Measurements from ENCODE around the gene NCOA7.
"Not testable (repeated sequence)": the region's sequence is repeated elsewhere in the genome, so short reads cannot be mapped to it uniquely, and the experiment has no call there.

NCOA7 gene

GRCh38 chr6:125753937-125754259 lies 36.9 kb upstream of the NCOA7 start:
- Histone ChIP-seq H3K4me2 (no peak overlapping the region), H3K4me3 (no peak overlapping the region), H3K27me3 (peaks cover 33% of the 10 kb centered on the region), H3K9me3 (no peaks in the 10 kb centered on the region), H3K9ac (no peak overlapping the region), H4K20me1 (peaks cover 2% of the 10 kb centered on the region), H3K36me3 (no peaks in the 10 kb centered on the region), H3K27ac (no peak overlapping the region), H3K4me1 (peaks cover 15% of the 10 kb centered on the region)
- no peak for TF ChIP-seq Cebpa-rat (IDR thresholded peaks at IDR 0.05)

- peaks cover 20% of the 10 kb centered on the region for H3K4me1 ChIP-seq
- no peak overlapping the region for H3K9ac ChIP-seq
- no peak overlapping the region for H3K4me2 ChIP-seq
- H3K9me3 ChIP-seq: no peaks in the 10 kb centered on the region
- H4K20me1 ChIP-seq: no peaks in the 10 kb centered on the region
- H3K36me3 ChIP-seq: no peaks in the 10 kb centered on the region
- H3K4me3 ChIP-seq: no peak overlapping the region
- no peak for TF ChIP-seq Cebpa-rat (IDR thresholded peaks at IDR 0.05)
- H3K27me3 ChIP-seq: peaks cover 26% of the 10 kb centered on the region
- H3K27ac ChIP-seq: no peak overlapping the region
Observed at GRCh38 chr6:125754566-125754965, 36.2 kb upstream of the NCOA7 start.

- Histone ChIP-seq H3K27ac (peak overlapping the region; percentile 39), H3K9ac (no peak overlapping the region; the same call in 1 of the 2 replicates), H3K27me3 (no peaks in the 10 kb centered on the region), H3K36me3 (no peaks in the 10 kb centered on the region), H3K4me3 (peak overlapping the region; percentile 59), H4K20me1 (no peaks in the 10 kb centered on the region), H3K9me3 (no peaks in the 10 kb centered on the region), H3K4me1 (peaks cover 28% of the 10 kb centered on the region), H3K4me2 (peak overlapping the region; percentile 82)
- TF ChIP-seq Cebpa-rat (IDR thresholded peaks at IDR 0.05): no peak
Observed at GRCh38 chr6:125759184-125759902, 31.4 kb upstream of the NCOA7 start.

- Histone ChIP-seq H3K4me1 (peaks cover 28% of the 10 kb centered on the region), H4K20me1 (no peaks in the 10 kb centered on the region), H3K4me3 (peak overlapping the region; percentile 59), H3K27ac (no peak overlapping the region), H3K9me3 (no peaks in the 10 kb centered on the region), H3K36me3 (no peaks in the 10 kb centered on the region), H3K4me2 (peak overlapping the region; percentile 82), H3K9ac (no peak overlapping the region), H3K27me3 (no peaks in the 10 kb centered on the region)
- no peak for TF ChIP-seq Cebpa-rat (IDR thresholded peaks at IDR 0.05)
Observed at GRCh38 chr6:125759959-125760457, 30.8 kb upstream of the NCOA7 start.

GRCh38 chr6:125764121-125764671 lies 26.6 kb upstream of the NCOA7 start:
- no peak for TF ChIP-seq Cebpa-rat (IDR thresholded peaks at IDR 0.05)
- Histone ChIP-seq H3K4me1 (peaks cover 20% of the 10 kb centered on the region), H3K9me3 (no peaks in the 10 kb centered on the region), H3K4me3 (no peak overlapping the region), H4K20me1 (no peaks in the 10 kb centered on the region), H3K36me3 (no peaks in the 10 kb centered on the region), H3K27me3 (no peaks in the 10 kb centered on the region), H3K9ac (no peak overlapping the region), H3K27ac (no peak overlapping the region), H3K4me2 (0 out of 2 replicates have a peak overlapping the region, but pooled peaks have one; percentile 6)

GRCh38 chr6:125765944-125766343 lies 24.8 kb upstream of the NCOA7 start:
- Histone ChIP-seq H3K9me3 (no peaks in the 10 kb centered on the region; the same call in 1 of the 2 replicates), H3K27ac (no peak overlapping the region), H3K4me2 (no peak overlapping the region), H3K27me3 (no peaks in the 10 kb centered on the region), H4K20me1 (no peaks in the 10 kb centered on the region), H3K4me3 (no peak overlapping the region), H3K36me3 (no peaks in the 10 kb centered on the region), H3K9ac (no peak overlapping the region), H3K4me1 (peaks cover 4% of the 10 kb centered on the region; the same call in 1 of the 2 replicates)
- no peak for TF ChIP-seq Cebpa-rat (IDR thresholded peaks at IDR 0.05)

- Histone ChIP-seq H3K36me3 (no peaks in the 10 kb centered on the region), H3K9me3 (no peaks in the 10 kb centered on the region; the same call in 1 of the 2 replicates), H3K4me2 (no peak overlapping the region), H3K4me1 (peaks cover 4% of the 10 kb centered on the region; the same call in 1 of the 2 replicates), H3K9ac (no peak overlapping the region), H3K27ac (no peak overlapping the region), H3K27me3 (no peaks in the 10 kb centered on the region), H3K4me3 (no peak overlapping the region), H4K20me1 (no peaks in the 10 kb centered on the region)
- no peak for TF ChIP-seq Cebpa-rat (IDR thresholded peaks at IDR 0.05)
Observed at GRCh38 chr6:125766641-125767040, 24.1 kb upstream of the NCOA7 start.

GRCh38 chr6:125769147-125769783 lies 21.5 kb upstream of the NCOA7 start:
- Histone ChIP-seq H3K4me3 (no peak overlapping the region), H3K9me3 (no peaks in the 10 kb centered on the region; the same call in 1 of the 2 replicates), H3K9ac (no peak overlapping the region), H3K4me2 (no peak overlapping the region), H3K4me1 (peaks cover 1% of the 10 kb centered on the region; the same call in 1 of the 2 replicates), H3K36me3 (no peaks in the 10 kb centered on the region), H4K20me1 (no peaks in the 10 kb centered on the region), H3K27ac (no peak overlapping the region), H3K27me3 (no peaks in the 10 kb centered on the region)
- no peak for TF ChIP-seq Cebpa-rat (IDR thresholded peaks at IDR 0.05)

GRCh38 chr6:125773387-125774341 lies 17.1 kb upstream of the NCOA7 start:
- no peaks in the 10 kb centered on the region for H4K20me1 ChIP-seq
- H3K4me3 ChIP-seq: no peak overlapping the region
- H3K4me2 ChIP-seq: no peak overlapping the region
- H3K27ac ChIP-seq: no peak overlapping the region
- no peaks in the 10 kb centered on the region for H3K27me3 ChIP-seq
- no peaks in the 10 kb centered on the region; the same call in 1 of the 2 replicates for H3K9me3 ChIP-seq
- H3K9ac ChIP-seq: no peak overlapping the region
- TF ChIP-seq Cebpa-rat (IDR thresholded peaks at IDR 0.05): no peak
- H3K4me1 ChIP-seq: no peaks in the 10 kb centered on the region
- H3K36me3 ChIP-seq: no peaks in the 10 kb centered on the region

- not testable (repeated sequence) for H3K4me2 ChIP-seq, H3K4me1 ChIP-seq, H4K20me1 ChIP-seq, H3K36me3 ChIP-seq, H3K9ac ChIP-seq, H3K27ac ChIP-seq, H3K27me3 ChIP-seq, H3K4me3 ChIP-seq, H3K9me3 ChIP-seq
Observed at GRCh38 chr6:125776107-125776826, 14.5 kb upstream of the NCOA7 start.
